ENCODE results near the gene THSD7B. TPM values are rescaled to one million over a fixed set of nuclear protein-coding genes. Genes with fewer than 3 reads are reported as not detected.

THSD7B gene
- total and polyA plus RNA-seq, 2 of the 8 experiments (the other 6 are each of a cell fraction or from before 2014, with no cell fraction given): 0.60 to 2.9 TPM

GRCh38 chr2:137249463-137250130 lies 484.3 kb downstream of the THSD7B start (continued):
- TF ChIP-seq POLR2AphosphoS5 (IDR thresholded peaks at IDR 0.05; ENCODE audit: low read depth, low read length): no peak
- no peak for TF ChIP-seq RFX5 (IDR thresholded peaks at IDR 0.05; ENCODE audit: borderline replicate concordance, low read depth, low read length)
- TF ChIP-seq CEBPB (IDR thresholded peaks at IDR 0.05; ENCODE audit: low read depth, low read length): no peak
- TF ChIP-seq POU5F1 (IDR thresholded peaks at IDR 0.05; ENCODE audit: low read depth, low read length): no peak
- no peak for TF ChIP-seq RNF2 (IDR thresholded peaks at IDR 0.05; ENCODE audit: borderline replicate concordance, low read depth, low read length, missing control alignments, poor library complexity, severe bottlenecking)
- TF ChIP-seq GABPA (IDR thresholded peaks at IDR 0.05; ENCODE audit: borderline replicate concordance, insufficient read depth, low read length): no peak
- no peak for TF ChIP-seq TBP (IDR thresholded peaks at IDR 0.05; ENCODE audit: low read depth, low read length)
